GM21381 (cell line): ENCODE measurements around the gene OPHN1.
"Not testable (repeated sequence)": the region's sequence is repeated elsewhere in the genome, so short reads cannot be mapped to it uniquely, and the experiment has no call there.

ENCODE experiments used
- ATAC-seq: cut with Tn5 transposase; IDR thresholded peaks from one replicate; pipeline ENCODE4 v1.9.1; 2021; ENCODE audit warnings: mild to moderate bottlenecking, moderate library complexity; ENCODE audit not compliant: unreplicated experiment

Gene OPHN1

GRCh38 chrX:68087526-68087925, 345.8 kb downstream of the OPHN1 start:
- no peak for ATAC-seq

- no peak for ATAC-seq
Observed at GRCh38 chrX:68086709-68087108, 346.6 kb downstream of the OPHN1 start.

GRCh38 chrX:68084765-68085164, 348.5 kb downstream of the OPHN1 start:
- no peak for ATAC-seq

- ATAC-seq = no peak
Observed at GRCh38 chrX:68083510-68083909, 349.8 kb downstream of the OPHN1 start.

GRCh38 chrX:68079961-68080360, 353.3 kb downstream of the OPHN1 start:
- no peak for ATAC-seq

- ATAC-seq = not testable (repeated sequence)
Observed at GRCh38 chrX:68078801-68079200, 354.5 kb downstream of the OPHN1 start.

GRCh38 chrX:68077378-68077777, 355.9 kb downstream of the OPHN1 start:
- ATAC-seq = no peak

GRCh38 chrX:68072041-68072440, 361.3 kb downstream of the OPHN1 start:
- ATAC-seq = no peak

GRCh38 chrX:68070119-68070518, 363.2 kb downstream of the OPHN1 start:
- ATAC-seq = not testable (repeated sequence)

- ATAC-seq = no peak
Observed at GRCh38 chrX:68061206-68061535, 372.1 kb downstream of the OPHN1 start.

- ATAC-seq = no peak
Observed at GRCh38 chrX:68060506-68061205, 372.6 kb downstream of the OPHN1 start.

- no peak for ATAC-seq
Observed at GRCh38 chrX:68059469-68059868, 373.8 kb downstream of the OPHN1 start.

GRCh38 chrX:68049466-68049865, 383.8 kb downstream of the OPHN1 start:
- ATAC-seq = no peak

- no peak for ATAC-seq
Observed at GRCh38 chrX:68048774-68049173, 384.5 kb downstream of the OPHN1 start.

GRCh38 chrX:68045008-68045577, 388.2 kb downstream of the OPHN1 start:
- no peak for ATAC-seq

GRCh38 chrX:68043713-68044438, 389.4 kb downstream of the OPHN1 start:
- no peak for ATAC-seq

- ATAC-seq = no peak
Observed at GRCh38 chrX:68041110-68041509, 392.2 kb downstream of the OPHN1 start.

GRCh38 chrX:68018248-68019203, 414.8 kb downstream of the OPHN1 start:
- ATAC-seq = no peak

- ATAC-seq = no peak
Observed at GRCh38 chrX:67998540-67998939, 434.8 kb downstream of the OPHN1 start.
